Spleen (tissue), 7 donors: ENCODE measurements around the gene PLXNC1.

Experiments used
- CTCF ChIP-seq, 11 experiments: fragments of 200-600 bp in 7 of 11; fragments of 450-650 bp in 4 of 11; sonication (generic) in 4 of 11; IDR thresholded peaks in 8 of 11; conservative IDR thresholded peaks in 3 of 11; 1 replicate in 7 of 11; 2 replicates in 4 of 11; pipeline versions ENCODE4 v1.4.0 to v1.8.0; 2016 to 2021; ENCODE audit warnings: antibody characterized with exemption in 11 of 11, inconsistent platforms in 4 of 11, mild to moderate bottlenecking in 1 of 11
- POLR2A ChIP-seq, 3 donors: fragments of 450-650 bp; IDR thresholded peaks; one replicate each; pipeline ENCODE4 v1.5.1; 2017; ENCODE audit warnings: antibody characterized with exemption in 3 of 3, mild to moderate bottlenecking in 1 of 3
- POLR2AphosphoS5 ChIP-seq, 3 donors: sonication (generic); formaldehyde crosslinking; IDR thresholded peaks; one replicate each; pipeline ENCODE4 v1.5.1; 2017; ENCODE audit warnings: antibody characterized with exemption in 3 of 3
- donor health status: DM: no; HTN: no; CAD: no; lungs with moderate emphysema.
- donor health status: DM: no; HTN: no; CAD: no.
- donor health status: DM: no; HTN: no; CAD: no.

- TF ChIP-seq CTCF (IDR thresholded peaks at IDR 0.05 in 8 of 11, conservative IDR thresholded peaks at IDR 0.05 in 3 of 11) (no peak), POLR2A (IDR thresholded peaks at IDR 0.05) (no peak), POLR2AphosphoS5 (IDR thresholded peaks at IDR 0.05) (no peak)
Observed at GRCh38 chr12:94126067-94126466, 22.3 kb upstream of the PLXNC1 start.
